Mesendoderm (in vitro differentiated cells): ENCODE results near the gene DHPS.

ENCODE experiments used
- DNase-seq: peaks from one replicate; pipeline ENCODE4 v3.0.0; 2013
- H2AK5ac ChIP-seq: 2 replicates; pipeline ENCODE4 v1.6.1; 2013; ENCODE audit warnings: low read length, inconsistent platforms
- H2BK120ac ChIP-seq: 2 replicates; pipeline ENCODE4 v1.6.1; 2013; ENCODE audit warnings: low read depth, mild to moderate bottlenecking, low read length, moderate library complexity, mixed read lengths
- H2BK15ac ChIP-seq: replicated peaks from 2 replicates; pipeline ENCODE4 v1.6.1; 2013; ENCODE audit warnings: low read depth, mild to moderate bottlenecking, moderate library complexity
- H2BK5ac ChIP-seq: 2 replicates; pipeline ENCODE4 v1.6.1; 2013; ENCODE audit warnings: low read length, inconsistent platforms
- H3K18ac ChIP-seq: 2 replicates; pipeline ENCODE4 v1.6.1; 2013; ENCODE audit warnings: mild to moderate bottlenecking, low read length, mixed read lengths
- H3K23ac ChIP-seq: one replicate; pipeline ENCODE4 v1.6.1; 2013; ENCODE audit warnings: low read length
- H3K27ac ChIP-seq: 2 replicates; pipeline ENCODE4 v1.5.1; 2013; ENCODE audit warnings: low read depth, mild to moderate bottlenecking, inconsistent platforms, low read length, moderate library complexity
- H3K27me3 ChIP-seq: 2 replicates; pipeline ENCODE4 v1.6.1; 2013; ENCODE audit warnings: low read length, control low read depth, mild to moderate bottlenecking, inconsistent platforms; ENCODE audit not compliant: insufficient read depth, poor library complexity
- H3K36me3 ChIP-seq: 2 replicates; pipeline ENCODE4 v1.6.1; 2013; ENCODE audit warnings: low read length, inconsistent platforms; ENCODE audit not compliant: control insufficient read depth, insufficient read depth
- H3K4ac ChIP-seq: one replicate; pipeline ENCODE4 v1.6.1; 2013; ENCODE audit warnings: low read depth, mild to moderate bottlenecking, low read length, moderate library complexity
- H3K4me1 ChIP-seq: 2 replicates; pipeline ENCODE4 v1.6.1; 2013; ENCODE audit warnings: low read depth, low read length, inconsistent platforms; ENCODE audit not compliant: control insufficient read depth
- H3K4me2 ChIP-seq: 2 replicates; pipeline ENCODE4 v1.6.1; 2013; ENCODE audit warnings: low read length
- H3K4me3 ChIP-seq: 2 replicates; pipeline ENCODE4 v1.5.1; 2013; ENCODE audit warnings: mild to moderate bottlenecking, low read length
- H3K56ac ChIP-seq: one replicate; pipeline ENCODE4 v1.6.1; 2013; ENCODE audit warnings: low read length
- H3K79me1 ChIP-seq: 2 replicates; pipeline ENCODE4 v1.6.1; 2013; ENCODE audit warnings: low read length, inconsistent platforms
- H3K79me2 ChIP-seq: 2 replicates; pipeline ENCODE4 v1.6.1; 2013; ENCODE audit warnings: mild to moderate bottlenecking, low read length; ENCODE audit not compliant: control insufficient read depth, insufficient read depth
- H3K9ac ChIP-seq: 2 replicates; pipeline ENCODE4 v1.6.1; 2013; ENCODE audit warnings: low read length, inconsistent platforms
- H4K5ac ChIP-seq: one replicate; pipeline ENCODE4 v1.6.1; 2013; ENCODE audit warnings: low read length
- H4K8ac ChIP-seq: one replicate; pipeline ENCODE4 v1.6.1; 2013; ENCODE audit warnings: low read depth, mild to moderate bottlenecking, control low read depth, low read length, moderate library complexity
- WGBS: extraction: QIAGEN DNeasy Blood & Tissue Kit; methylation state at CpG from one replicate; pipeline ENCODE4 v1.1.7; 2013; ENCODE audit warnings: low lambda C conversion rate, missing lambda C conversion rate; ENCODE audit not compliant: insufficient coverage; ENCODE audit errors: extremely low coverage; 5-methylcytosine and 5-hydroxymethylcytosine counted together

The DHPS gene

DNA sequence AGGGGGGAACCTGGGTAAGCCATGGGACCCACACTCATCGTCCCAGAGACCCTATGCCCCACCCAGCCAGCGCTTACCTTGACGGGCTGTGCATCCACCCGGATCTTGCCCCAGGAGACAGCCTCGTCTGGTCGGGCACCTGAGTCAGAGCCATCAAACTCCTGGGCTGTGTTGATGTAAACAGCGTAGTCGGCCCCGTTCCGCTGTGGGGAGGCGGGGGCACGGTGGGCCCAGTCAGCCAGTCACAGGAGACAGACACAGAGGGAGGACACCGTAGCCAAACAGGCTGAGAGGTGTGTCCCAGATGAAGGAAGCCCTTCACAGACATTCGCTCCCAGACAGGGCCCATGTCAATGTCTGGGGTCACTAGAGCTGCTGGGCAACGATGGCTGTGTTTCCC, 5.7 kb downstream of the DHPS start:
- Histone ChIP-seq H3K27me3 (no peaks in the 10 kb centered on the region), H2BK5ac (no peak overlapping the region), H2BK120ac (no peak overlapping the region), H4K5ac (no peak overlapping the region), H3K18ac (no peak overlapping the region), H3K4me2 (no peak overlapping the region), H3K79me2 (peaks cover 5% of the 10 kb centered on the region), H3K23ac (no peak overlapping the region), H2AK5ac (no peak overlapping the region), H3K79me1 (peaks cover 5% of the 10 kb centered on the region), H3K4me3 (no peak overlapping the region), H4K8ac (no peak overlapping the region), H3K27ac (no peak overlapping the region), H3K4me1 (no peaks in the 10 kb centered on the region), H3K36me3 (peaks cover 14% of the 10 kb centered on the region), H3K56ac (no peak overlapping the region), H2BK15ac (no peak overlapping the region), H3K4ac (no peak overlapping the region), H3K9ac (no peak overlapping the region)
- no peak for DNase-seq
- WGBS, result no CpG with 5 or more reads among the region's 15 CpGs

DNA sequence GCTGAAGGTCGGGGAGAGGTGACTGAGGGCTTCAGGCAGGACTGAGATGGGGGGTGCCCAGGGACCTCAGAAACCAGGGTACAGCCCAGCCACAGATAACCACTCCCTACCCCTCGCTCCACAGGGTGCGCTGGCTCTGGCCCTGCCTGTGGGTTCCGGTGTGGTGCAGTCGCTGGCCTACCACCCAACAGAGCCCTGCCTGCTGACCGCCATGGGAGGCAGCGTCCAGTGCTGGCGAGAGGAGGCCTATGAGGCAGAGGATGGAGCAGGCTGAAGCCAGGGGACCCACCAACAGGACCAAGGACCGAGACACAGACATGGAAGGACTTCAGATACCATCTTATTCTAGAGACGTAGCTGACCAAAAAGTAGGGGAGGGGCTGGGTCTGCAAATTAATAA, 6.3 kb downstream of the DHPS start:
- no peak overlapping the region for H4K8ac ChIP-seq
- H2AK5ac ChIP-seq, result no peak overlapping the region
- H3K4me2 ChIP-seq, result no peak overlapping the region
- H3K27me3 ChIP-seq, result no peaks in the 10 kb centered on the region
- no peak overlapping the region for H3K9ac ChIP-seq
- no peak overlapping the region for H3K56ac ChIP-seq
- no peak overlapping the region for H2BK5ac ChIP-seq
- no peak overlapping the region for H2BK120ac ChIP-seq
- no CpG with 5 or more reads among the region's 10 CpGs for WGBS
- no peak for DNase-seq
- no peak overlapping the region for H3K4me3 ChIP-seq
- no peak overlapping the region for H4K5ac ChIP-seq
- H3K4me1 ChIP-seq, result no peaks in the 10 kb centered on the region
- no peak overlapping the region for H2BK15ac ChIP-seq
- peaks cover 8% of the 10 kb centered on the region for H3K79me2 ChIP-seq
- H3K4ac ChIP-seq, result no peak overlapping the region
- H3K27ac ChIP-seq, result no peak overlapping the region
- no peak overlapping the region for H3K18ac ChIP-seq
- peaks cover 14% of the 10 kb centered on the region for H3K36me3 ChIP-seq
- no peak overlapping the region for H3K23ac ChIP-seq
- peaks cover 9% of the 10 kb centered on the region for H3K79me1 ChIP-seq

DNA sequence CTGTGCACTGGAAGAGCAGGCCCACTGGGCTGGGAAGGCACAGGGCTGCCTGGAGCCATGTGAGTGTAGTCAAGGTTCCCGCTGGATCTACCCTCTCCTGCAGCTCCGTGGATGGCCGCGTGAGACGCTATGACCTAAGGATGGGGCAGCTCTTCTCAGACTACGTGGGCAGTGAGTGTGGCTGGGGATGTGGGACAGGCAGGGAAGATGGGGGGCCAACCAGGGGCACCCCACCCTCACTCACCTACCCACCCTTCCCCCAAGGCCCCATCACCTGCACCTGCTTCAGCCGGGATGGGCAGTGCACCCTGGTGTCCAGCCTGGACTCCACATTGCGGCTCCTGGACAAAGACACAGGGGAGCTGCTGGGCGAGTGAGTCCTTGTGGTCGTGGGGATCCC, 8.9 kb downstream of the DHPS start:
- no peak overlapping the region for H2BK120ac ChIP-seq
- no peak overlapping the region for H2BK5ac ChIP-seq
- H3K27ac ChIP-seq, result no peak overlapping the region
- no peak overlapping the region for H3K56ac ChIP-seq
- no peak overlapping the region for H3K4ac ChIP-seq
- peaks cover 10% of the 10 kb centered on the region for H3K79me1 ChIP-seq
- no peak overlapping the region for H2AK5ac ChIP-seq
- no peak overlapping the region for H3K18ac ChIP-seq
- H4K8ac ChIP-seq, result no peak overlapping the region
- H3K23ac ChIP-seq, result no peak overlapping the region
- H3K27me3 ChIP-seq, result no peaks in the 10 kb centered on the region
- no peak overlapping the region for H2BK15ac ChIP-seq
- no peak overlapping the region for H4K5ac ChIP-seq
- WGBS, result no CpG with 5 or more reads among the region's 10 CpGs
- H3K4me1 ChIP-seq, result no peaks in the 10 kb centered on the region
- no peak overlapping the region for H3K9ac ChIP-seq
- no peak overlapping the region for H3K4me3 ChIP-seq
- no peak for DNase-seq
- H3K79me2 ChIP-seq, result peaks cover 5% of the 10 kb centered on the region
- H3K36me3 ChIP-seq, result peaks cover 10% of the 10 kb centered on the region
- no peak overlapping the region for H3K4me2 ChIP-seq

DNA sequence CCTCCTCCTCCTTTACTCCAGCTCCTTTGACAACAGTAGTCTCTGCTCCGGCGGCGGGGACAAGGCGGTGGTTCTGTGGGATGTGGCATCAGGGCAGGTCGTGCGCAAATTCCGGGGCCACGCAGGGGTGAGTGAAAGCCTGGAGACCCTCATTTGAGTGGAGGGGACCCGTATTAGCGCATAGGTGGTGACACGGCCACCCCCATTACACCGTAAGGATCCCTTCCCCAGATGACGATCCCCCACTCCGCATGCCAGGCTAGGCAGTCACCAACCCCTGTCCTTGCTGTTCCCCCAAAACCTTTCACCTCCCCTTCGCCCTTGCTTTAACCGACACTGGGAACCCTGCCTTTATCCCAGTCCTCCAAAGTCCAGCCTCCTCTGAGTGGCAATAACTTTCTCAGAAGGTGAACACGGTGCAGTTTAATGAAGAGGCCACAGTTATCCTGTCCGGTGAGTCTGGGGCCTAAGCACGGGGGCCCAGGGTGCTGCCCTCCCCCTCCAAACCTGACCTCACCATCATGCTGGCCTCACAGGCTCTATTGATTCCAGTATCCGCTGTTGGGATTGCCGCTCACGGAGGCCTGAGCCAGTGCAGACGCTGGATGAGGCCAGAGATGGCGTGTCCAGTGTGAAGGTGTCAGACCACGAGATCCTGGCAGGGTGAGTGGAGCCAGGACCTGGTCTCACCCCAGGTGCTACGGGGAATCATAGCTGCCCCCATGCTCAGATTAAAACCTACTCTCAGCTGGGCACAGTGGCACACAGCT, 11.3 kb downstream of the DHPS start:
- H2BK5ac ChIP-seq, result no peak overlapping the region
- H3K4ac ChIP-seq, result no peak overlapping the region
- H2BK15ac ChIP-seq, result no peak overlapping the region
- peak overlapping the region; percentile 96 for H3K9ac ChIP-seq
- peaks cover 8% of the 10 kb centered on the region for H3K79me2 ChIP-seq
- H3K4me3 ChIP-seq, result peak overlapping the region; percentile 97
- H2AK5ac ChIP-seq, result no peak overlapping the region
- H3K36me3 ChIP-seq, result peaks cover 2% of the 10 kb centered on the region
- no peak overlapping the region for H2BK120ac ChIP-seq
- no peak overlapping the region for H4K5ac ChIP-seq
- no peak overlapping the region for H4K8ac ChIP-seq
- no peak overlapping the region for H3K23ac ChIP-seq
- peak overlapping the region; percentile 82 for H3K4me2 ChIP-seq
- H3K56ac ChIP-seq, result peak overlapping the region; percentile 98
- WGBS, result no CpG with 5 or more reads among the region's 26 CpGs
- no peak for DNase-seq
- peaks cover 18% of the 10 kb centered on the region for H3K79me1 ChIP-seq
- no peak overlapping the region for H3K27ac ChIP-seq
- no peaks in the 10 kb centered on the region for H3K27me3 ChIP-seq
- H3K18ac ChIP-seq, result no peak overlapping the region
- H3K4me1 ChIP-seq, result peaks cover 3% of the 10 kb centered on the region

DNA sequence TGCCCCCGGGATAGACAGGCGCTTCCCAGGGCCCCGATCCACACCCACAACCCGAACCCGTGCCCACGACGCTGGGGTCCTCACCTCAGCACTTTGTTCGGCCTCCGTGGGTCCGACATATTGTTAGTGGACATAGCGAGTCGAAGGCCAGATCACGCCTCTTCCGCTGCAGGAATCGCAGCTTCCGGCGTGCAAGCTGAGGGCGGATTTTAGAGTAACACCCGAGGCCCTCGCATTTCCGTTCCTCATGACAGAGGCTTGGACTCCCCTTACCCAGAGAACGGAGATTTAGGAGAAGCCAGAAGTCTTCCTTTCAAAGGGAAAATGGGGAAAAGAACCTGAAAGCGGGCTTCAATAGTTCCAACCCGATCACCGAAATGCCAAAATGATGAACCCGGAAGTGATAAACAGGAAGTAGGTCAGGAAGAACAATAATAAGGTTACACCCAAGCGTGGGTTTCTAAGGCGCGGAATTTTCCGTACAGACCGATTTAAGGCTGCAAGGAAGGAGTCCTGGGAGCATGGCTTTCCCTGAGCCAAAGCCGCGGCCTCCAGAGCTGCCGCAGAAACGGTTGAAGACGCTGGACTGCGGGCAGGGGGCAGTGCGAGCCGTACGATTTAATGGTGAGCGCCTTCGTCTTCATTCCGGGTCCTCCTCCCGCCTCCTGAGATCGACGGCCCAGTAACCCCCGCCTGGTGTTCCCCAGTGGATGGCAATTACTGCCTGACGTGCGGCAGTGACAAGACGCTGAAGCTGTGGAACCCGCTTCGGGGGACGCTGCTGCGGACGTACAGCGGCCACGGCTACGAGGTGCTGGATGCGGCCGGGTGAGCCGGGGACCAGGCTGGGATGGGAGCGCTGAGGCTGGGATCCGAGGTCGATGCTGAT, 12.2 kb downstream of the DHPS start:
- H3K18ac ChIP-seq, result no peak overlapping the region
- H4K5ac ChIP-seq, result peak overlapping the region; percentile 96
- H3K4me3 ChIP-seq, result peak overlapping the region; percentile 97
- H3K27me3 ChIP-seq, result no peaks in the 10 kb centered on the region
- H3K23ac ChIP-seq, result peak overlapping the region; percentile 68
- no peak overlapping the region for H2AK5ac ChIP-seq
- peak; percentile 85 for DNase-seq
- peak overlapping the region; percentile 28 for H3K4ac ChIP-seq
- no peak overlapping the region for H4K8ac ChIP-seq
- H3K79me1 ChIP-seq, result peaks cover 18% of the 10 kb centered on the region
- no peaks in the 10 kb centered on the region for H3K36me3 ChIP-seq
- H3K56ac ChIP-seq, result peak overlapping the region; percentile 98
- H2BK120ac ChIP-seq, result no peak overlapping the region
- H3K27ac ChIP-seq, result peak overlapping the region; percentile 76
- peaks cover 8% of the 10 kb centered on the region for H3K79me2 ChIP-seq
- no peak overlapping the region for H2BK15ac ChIP-seq
- WGBS, result no CpG with 5 or more reads among the region's 64 CpGs
- H3K4me1 ChIP-seq, result peaks cover 3% of the 10 kb centered on the region
- H3K4me2 ChIP-seq, result peak overlapping the region; percentile 82
- peak overlapping the region; percentile 96 for H3K9ac ChIP-seq
- peak overlapping the region; percentile 91 for H2BK5ac ChIP-seq
